HG02973 (cell line): ENCODE measurements around the gene FAM9C.
"Not testable (repeated sequence)": the region's sequence is repeated elsewhere in the genome, so short reads cannot be mapped to it uniquely, and the experiment has no call there.

Experiments used
- ATAC-seq: cut with Tn5 transposase; IDR thresholded peaks from one replicate; pipeline ENCODE4 v1.9.1; 2021; ENCODE audit warnings: moderate library complexity; ENCODE audit not compliant: unreplicated experiment

FAM9C gene

GRCh38 chrX:13044441-13044840, at the start of gene FAM9C:
Gene FAM9C (minus strand): TSS chrX:13044620. CDS start chrX:13043789, 831 bp downstream.
- ATAC-seq, result no peak

GRCh38 chrX:13093529-13094140, 49.2 kb upstream of the FAM9C start:
- ATAC-seq, result no peak

GRCh38 chrX:13092455-13092941, 48.1 kb upstream of the FAM9C start:
- peak; percentile 56 for ATAC-seq

GRCh38 chrX:13091111-13091765, 46.8 kb upstream of the FAM9C start:
- ATAC-seq, result no peak

- no peak for ATAC-seq
Observed at GRCh38 chrX:13090339-13091110, 46.1 kb upstream of the FAM9C start.

- no peak for ATAC-seq
Observed at GRCh38 chrX:13090027-13090338, 45.6 kb upstream of the FAM9C start.

- ATAC-seq, result no peak
Observed at GRCh38 chrX:13088156-13088487, 43.7 kb upstream of the FAM9C start.

- peak; percentile 59 for ATAC-seq
Observed at GRCh38 chrX:13087322-13088155, 43.1 kb upstream of the FAM9C start.

- ATAC-seq, result not testable (repeated sequence)
Observed at GRCh38 chrX:13086793-13087321, 42.4 kb upstream of the FAM9C start.

GRCh38 chrX:13086076-13086475, 41.7 kb upstream of the FAM9C start:
- no peak for ATAC-seq

- no peak for ATAC-seq
Observed at GRCh38 chrX:13085526-13085925, 41.1 kb upstream of the FAM9C start.

- no peak for ATAC-seq
Observed at GRCh38 chrX:13084611-13085010, 40.2 kb upstream of the FAM9C start.

GRCh38 chrX:13083755-13084326, 39.4 kb upstream of the FAM9C start:
- not testable (repeated sequence) for ATAC-seq

GRCh38 chrX:13082206-13083065, 38.0 kb upstream of the FAM9C start:
- no peak for ATAC-seq

- ATAC-seq, result no peak
Observed at GRCh38 chrX:13081395-13082205, 37.2 kb upstream of the FAM9C start.

- no peak for ATAC-seq
Observed at GRCh38 chrX:13080128-13080795, 35.8 kb upstream of the FAM9C start.

- ATAC-seq, result no peak
Observed at GRCh38 chrX:13078739-13079444, 34.5 kb upstream of the FAM9C start.

GRCh38 chrX:13077168-13077567, 32.7 kb upstream of the FAM9C start:
- no peak for ATAC-seq
